Esophagus muscularis mucosa (tissue), 4 donors: Measurements from ENCODE around the gene ADH6. TPM values are rescaled to one million over a fixed set of nuclear protein-coding genes. Genes with fewer than 3 reads are reported as not detected.
A peak's percentile ranks its signal among the peaks of the same experiment; 100 is the strongest.

ENCODE experiments used
- DNase-seq: peaks from one replicate; pipeline ENCODE4 v3.0.0-alpha.2; 2017; ENCODE audit errors: extremely low spot score
- H3K27ac ChIP-seq, 4 donors: fragments of 200-600 bp; sonication (generic); replicated peaks in 1 of 4; 1 replicate in 3 of 4; 2 replicates in 1 of 4; pipeline ENCODE4 v1.5.1; 2016 to 2019; ENCODE audit warnings: mild to moderate bottlenecking in 1 of 4
- H3K27me3 ChIP-seq, 4 donors: fragments of 200-600 bp; sonication (generic); one replicate each; pipeline versions ENCODE4 v1.5.1 to v1.6.0; 2016 to 2019
- H3K36me3 ChIP-seq, 4 donors: fragments of 200-600 bp; sonication (generic); one replicate each; pipeline ENCODE4 v1.5.1; 2016 to 2019
- H3K4me1 ChIP-seq, 4 donors: fragments of 200-600 bp; sonication (generic); one replicate each; pipeline ENCODE4 v1.5.1; 2016 to 2019
- H3K4me3 ChIP-seq, 4 donors: fragments of 200-600 bp; sonication (generic); 1 replicate in 2 of 4; 2 replicates in 2 of 4; pipeline ENCODE4 v1.5.1; 2016 to 2019; ENCODE audit warnings: mild to moderate bottlenecking in 4 of 4, moderate library complexity in 1 of 4
- H3K9me3 ChIP-seq, 4 donors: fragments of 200-600 bp; sonication (generic); 1 replicate in 3 of 4; 2 replicates in 1 of 4; pipeline ENCODE4 v1.5.1; 2016 to 2019
- EP300 ChIP-seq: sonication (generic); formaldehyde crosslinking; IDR thresholded peaks from one replicate; pipeline ENCODE4 v1.6.1; 2017; ENCODE audit warnings: antibody characterized with exemption
- POLR2A ChIP-seq: fragments of 450-650 bp; IDR thresholded peaks from one replicate; pipeline ENCODE4 v1.6.1; 2017; ENCODE audit warnings: antibody characterized with exemption, moderate library complexity, mild to moderate bottlenecking, low read depth
- POLR2AphosphoS5 ChIP-seq, 2 donors: sonication (generic); formaldehyde crosslinking; IDR thresholded peaks; one replicate each; pipeline ENCODE4 v1.6.1; 2017; ENCODE audit warnings: antibody characterized with exemption in 2 of 2
- WGBS: methylation state at CpG from one replicate; pipeline ENCODE4 v1.1.5; 2018; 5-methylcytosine and 5-hydroxymethylcytosine counted together
- intact Hi-C: fragments of 100-400 bp; cut with DNase I; formaldehyde crosslinking; loops from one replicate; pipeline ENCODE4 v1.15.1; 2023
- total RNA-seq, 4 donors: library from RNA; depleted of rRNA; stranded (reverse); fragments of >200 nt; gene quantifications; one replicate each; pipeline versions ENCODE4 v1.1.0 to v1.2.1, GENCODE V29; 2016
- TF ChIP-seq, protein P1 (sequence below), 3 experiments: fragments of 200-600 bp in 2 of 3; fragments of 450-650 bp in 1 of 3; sonication (generic) in 2 of 3; IDR thresholded peaks; one replicate each; pipeline ENCODE4 v1.5.1; 2017 to 2019; ENCODE audit warnings: antibody characterized with exemption in 3 of 3, mild to moderate bottlenecking in 2 of 3, moderate library complexity in 1 of 3

ADH6 gene
- total RNA-seq, 4 donors from 2014 or later = not detected

DNA sequence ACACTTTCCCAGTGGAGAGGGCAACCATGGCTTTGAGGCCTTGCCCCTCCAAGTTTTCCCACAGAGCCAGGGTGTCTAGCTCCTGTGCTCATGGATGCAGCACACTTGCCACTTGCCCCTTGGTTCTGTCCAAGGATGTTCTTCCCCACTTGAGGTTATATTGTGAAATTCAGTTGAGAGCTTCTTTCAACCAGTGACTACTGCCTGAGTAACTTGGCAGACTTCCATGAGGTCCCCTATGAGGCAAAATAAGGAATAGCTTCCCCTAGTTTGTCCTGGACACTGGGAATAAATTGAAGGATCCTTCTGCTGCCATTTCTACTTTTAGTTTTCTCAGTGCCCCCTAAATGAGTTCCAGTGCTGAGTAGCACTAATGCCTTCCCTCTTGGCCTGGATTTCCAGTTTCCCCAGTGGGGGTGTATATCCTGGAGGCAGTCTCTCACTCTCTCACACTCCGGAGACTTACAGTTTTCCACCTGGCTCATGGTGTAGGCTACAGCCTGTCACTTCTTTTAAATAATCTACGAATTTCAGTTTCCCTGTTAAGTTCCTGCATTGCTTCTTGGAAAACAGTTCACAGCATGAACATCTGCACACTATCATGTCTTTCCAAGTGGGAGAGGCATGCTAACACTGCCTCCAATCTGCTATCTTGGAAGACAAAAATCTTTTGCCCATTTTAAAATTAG, 38.5 kb downstream of the ADH6 start:
- intact Hi-C loops = no loop called here
- no peaks in the 10 kb centered on the region for H3K27me3 ChIP-seq
- peaks cover 0 to 14% (median 7%) of the 10 kb centered on the region in 4 donors for H3K9me3 ChIP-seq
- no peak for TF ChIP-seq POLR2AphosphoS5 (IDR thresholded peaks at IDR 0.05)
- TF ChIP-seq, protein P1, sequence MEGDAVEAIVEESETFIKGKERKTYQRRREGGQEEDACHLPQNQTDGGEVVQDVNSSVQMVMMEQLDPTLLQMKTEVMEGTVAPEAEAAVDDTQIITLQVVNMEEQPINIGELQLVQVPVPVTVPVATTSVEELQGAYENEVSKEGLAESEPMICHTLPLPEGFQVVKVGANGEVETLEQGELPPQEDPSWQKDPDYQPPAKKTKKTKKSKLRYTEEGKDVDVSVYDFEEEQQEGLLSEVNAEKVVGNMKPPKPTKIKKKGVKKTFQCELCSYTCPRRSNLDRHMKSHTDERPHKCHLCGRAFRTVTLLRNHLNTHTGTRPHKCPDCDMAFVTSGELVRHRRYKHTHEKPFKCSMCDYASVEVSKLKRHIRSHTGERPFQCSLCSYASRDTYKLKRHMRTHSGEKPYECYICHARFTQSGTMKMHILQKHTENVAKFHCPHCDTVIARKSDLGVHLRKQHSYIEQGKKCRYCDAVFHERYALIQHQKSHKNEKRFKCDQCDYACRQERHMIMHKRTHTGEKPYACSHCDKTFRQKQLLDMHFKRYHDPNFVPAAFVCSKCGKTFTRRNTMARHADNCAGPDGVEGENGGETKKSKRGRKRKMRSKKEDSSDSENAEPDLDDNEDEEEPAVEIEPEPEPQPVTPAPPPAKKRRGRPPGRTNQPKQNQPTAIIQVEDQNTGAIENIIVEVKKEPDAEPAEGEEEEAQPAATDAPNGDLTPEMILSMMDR (IDR thresholded peaks at IDR 0.05) = no peak
- H3K4me3 ChIP-seq = no peak overlapping the region
- peaks cover 0 to 21% (median 16%) of the 10 kb centered on the region in 4 donors for H3K4me1 ChIP-seq
- peak overlapping the region; percentile 52 to 63 (median 60) for H3K27ac ChIP-seq
- no peaks in the 10 kb centered on the region for H3K36me3 ChIP-seq
- no peak for DNase-seq
- WGBS = 30% methylated on average over 2 of the region's 2 CpGs

DNA sequence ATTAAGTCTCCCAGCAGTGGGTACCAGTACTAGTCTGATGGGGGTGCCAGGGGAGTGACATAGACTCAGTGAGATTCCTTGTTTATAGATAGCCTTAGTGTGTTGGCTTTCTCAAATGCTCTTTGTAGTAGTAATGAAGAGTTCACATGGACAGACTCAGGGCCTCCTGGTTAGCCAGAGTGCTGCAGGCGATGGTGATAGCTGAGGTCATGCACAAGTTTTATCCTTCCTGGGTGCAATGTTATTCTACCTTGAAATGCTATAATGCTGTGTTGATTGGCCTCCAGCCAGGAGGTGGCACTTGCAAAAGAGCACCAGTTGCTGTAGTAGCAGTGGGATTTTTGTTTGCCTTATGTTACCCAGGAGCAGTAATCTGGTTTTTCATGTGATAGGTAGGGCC, 39.4 kb downstream of the ADH6 start:
- Histone ChIP-seq H3K27ac (peak overlapping the region in 1 of 4 donors; percentile 61), H3K9me3 (peaks cover 0 to 14% (median 7%) of the 10 kb centered on the region in 4 donors), H3K4me1 (peaks cover 0 to 21% (median 16%) of the 10 kb centered on the region in 4 donors), H3K4me3 (no peak overlapping the region), H3K36me3 (no peaks in the 10 kb centered on the region), H3K27me3 (no peaks in the 10 kb centered on the region)
- TF ChIP-seq EP300 (no peak), POLR2A (no peak)
- DNase-seq = no peak
- WGBS = 86% methylated on average over 1 of the region's 1 CpG
- intact Hi-C loops = no loop called here

DNA sequence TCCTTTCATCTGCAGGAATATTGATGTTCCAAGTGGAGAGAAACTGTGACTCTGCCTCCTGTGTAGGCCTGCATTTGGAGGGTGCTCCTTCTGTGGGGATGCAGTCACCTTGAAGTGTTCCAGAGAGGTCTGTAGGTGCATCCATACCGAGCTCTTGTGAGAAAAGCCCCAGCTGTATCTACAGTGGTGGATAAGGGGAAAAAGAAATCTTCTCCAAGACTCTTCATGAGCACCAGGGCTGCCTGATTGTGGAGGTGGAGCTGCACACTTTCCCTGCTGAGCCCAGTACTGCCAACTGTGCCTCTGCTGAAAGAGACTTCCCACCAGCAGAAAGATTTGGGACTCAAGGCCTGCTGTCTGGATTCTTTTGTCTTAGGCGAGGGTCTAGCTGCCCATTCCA, 39.9 kb downstream of the ADH6 start:
- TF ChIP-seq, protein P1 (IDR thresholded peaks at IDR 0.05) = no peak
- TF ChIP-seq POLR2AphosphoS5 (IDR thresholded peaks at IDR 0.05) (no peak), EP300 (no peak), POLR2A (no peak)
- no peak for DNase-seq
- intact Hi-C loops = no loop called here
- no peak overlapping the region for H3K27ac ChIP-seq
- H3K27me3 ChIP-seq = no peaks in the 10 kb centered on the region
- peaks cover 0 to 21% (median 16%) of the 10 kb centered on the region in 4 donors for H3K4me1 ChIP-seq
- H3K4me3 ChIP-seq = no peak overlapping the region
- no peaks in the 10 kb centered on the region for H3K36me3 ChIP-seq
- WGBS = 88% methylated on average over 1 of the region's 2 CpGs
- H3K9me3 ChIP-seq = peaks cover 0 to 14% (median 7%) of the 10 kb centered on the region in 4 donors

DNA sequence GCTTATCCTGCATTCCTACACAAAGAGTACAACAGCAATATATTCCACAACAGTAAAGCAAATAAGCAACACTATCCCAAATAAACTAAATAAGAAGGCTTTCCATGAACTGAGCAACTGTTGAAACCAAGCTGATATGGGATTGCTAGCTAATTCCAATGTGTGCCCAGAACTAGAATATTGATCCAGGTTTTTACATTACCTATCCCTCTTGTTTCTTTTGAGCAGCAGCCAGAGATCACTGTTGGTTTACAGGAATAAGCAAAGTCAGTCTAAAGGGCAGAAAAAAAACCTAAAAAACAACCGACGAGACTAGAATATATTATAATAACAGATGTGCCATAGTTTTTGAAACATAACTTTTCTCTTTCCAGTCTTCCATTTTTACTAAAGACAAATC, 52.5 kb downstream of the ADH6 start:
- H3K27ac ChIP-seq = no peak overlapping the region
- TF ChIP-seq POLR2AphosphoS5 (IDR thresholded peaks at IDR 0.05) = no peak
- TF ChIP-seq, protein P1 (IDR thresholded peaks at IDR 0.05) = no peak
- no peak for TF ChIP-seq EP300
- no peak for TF ChIP-seq POLR2A
- no peaks in the 10 kb centered on the region for H3K9me3 ChIP-seq
- WGBS = 48% methylated on average over 2 of the region's 2 CpGs
- intact Hi-C loops = no loop called here
- DNase-seq = no peak
- H3K27me3 ChIP-seq = no peaks in the 10 kb centered on the region
- peaks cover 0 to 2% (median 0%) of the 10 kb centered on the region in 4 donors for H3K36me3 ChIP-seq
- H3K4me1 ChIP-seq = no peaks in the 10 kb centered on the region
- no peak overlapping the region for H3K4me3 ChIP-seq

DNA sequence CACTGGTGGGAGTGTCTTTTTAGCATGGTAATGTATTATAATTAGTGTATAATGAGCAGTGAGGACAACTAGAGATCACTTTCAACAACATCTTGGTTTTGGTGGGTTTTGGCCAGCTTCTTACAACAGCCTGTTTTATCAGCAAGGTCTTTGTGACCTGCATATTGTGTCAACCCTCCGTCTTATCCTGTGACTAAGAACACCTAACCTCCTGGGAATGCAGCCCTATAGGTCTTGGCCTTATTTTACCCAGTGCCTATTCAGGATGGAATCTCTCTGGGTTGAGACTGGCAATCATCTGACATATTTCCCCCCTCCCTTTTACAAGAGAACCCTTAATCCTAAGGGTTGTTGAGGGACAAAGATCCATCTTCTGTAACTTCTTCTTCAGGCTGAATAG, 53.1 kb downstream of the ADH6 start:
- peaks cover 0 to 6% (median 0%) of the 10 kb centered on the region in 4 donors for H3K36me3 ChIP-seq
- DNase-seq = no peak
- H3K9me3 ChIP-seq = no peaks in the 10 kb centered on the region
- H3K4me3 ChIP-seq = no peak overlapping the region
- 100% methylated on average over 1 of the region's 1 CpG for WGBS
- H3K27ac ChIP-seq = no peak overlapping the region
- no peaks in the 10 kb centered on the region for H3K27me3 ChIP-seq
- no peak for TF ChIP-seq EP300
- TF ChIP-seq, protein P1 (IDR thresholded peaks at IDR 0.05) = no peak
- TF ChIP-seq POLR2A = no peak
- TF ChIP-seq POLR2AphosphoS5 (IDR thresholded peaks at IDR 0.05) = no peak
- intact Hi-C loops = no loop called here
- no peaks in the 10 kb centered on the region for H3K4me1 ChIP-seq
